Measurements from ENCODE around the gene AGPAT3.

Gene AGPAT3

DNA sequence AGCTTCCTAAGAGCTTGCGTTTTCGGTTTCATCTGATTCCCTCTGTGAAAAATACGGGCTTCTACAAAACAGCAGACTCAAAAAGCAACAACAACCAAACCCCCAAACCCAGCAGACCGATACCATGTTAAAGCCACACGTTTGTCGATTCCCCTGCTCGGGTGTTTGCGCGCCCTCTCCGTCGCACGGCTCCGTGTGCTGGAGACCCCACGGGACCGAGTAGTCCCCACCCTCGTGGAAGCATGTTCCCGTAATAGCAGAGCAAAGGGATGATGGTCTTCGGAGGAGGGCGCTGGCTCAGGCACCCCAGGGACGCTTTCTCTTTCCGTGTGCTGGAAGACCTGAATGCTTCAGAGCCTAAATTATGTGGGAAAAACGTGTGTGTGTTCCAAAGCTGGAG lies 42.7 kb downstream of the AGPAT3 start:
- DNase-seq (ENCODE audit: low spot score) = no peak

DNA sequence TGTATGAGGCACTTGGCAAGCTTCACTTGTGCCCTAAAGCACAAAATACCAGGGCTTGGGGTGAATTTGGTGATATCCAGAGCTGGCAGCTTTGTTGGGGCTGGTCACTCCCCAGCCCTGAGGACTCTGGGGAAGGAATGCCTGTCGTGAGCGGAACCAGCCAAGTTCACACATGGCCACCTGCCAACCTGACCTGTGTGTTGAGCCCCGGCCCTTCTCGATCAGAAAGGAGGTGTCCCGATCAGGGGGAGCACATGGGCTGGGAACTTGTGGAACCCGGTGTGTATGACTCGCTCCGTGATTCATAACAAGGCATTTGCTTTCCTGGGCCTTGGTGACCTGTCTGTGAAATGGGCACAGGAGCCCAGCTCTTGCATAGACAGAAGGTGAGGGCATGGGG lies 43.1 kb downstream of the AGPAT3 start:
- DNase-seq (ENCODE audit: low spot score) = no peak

DNA sequence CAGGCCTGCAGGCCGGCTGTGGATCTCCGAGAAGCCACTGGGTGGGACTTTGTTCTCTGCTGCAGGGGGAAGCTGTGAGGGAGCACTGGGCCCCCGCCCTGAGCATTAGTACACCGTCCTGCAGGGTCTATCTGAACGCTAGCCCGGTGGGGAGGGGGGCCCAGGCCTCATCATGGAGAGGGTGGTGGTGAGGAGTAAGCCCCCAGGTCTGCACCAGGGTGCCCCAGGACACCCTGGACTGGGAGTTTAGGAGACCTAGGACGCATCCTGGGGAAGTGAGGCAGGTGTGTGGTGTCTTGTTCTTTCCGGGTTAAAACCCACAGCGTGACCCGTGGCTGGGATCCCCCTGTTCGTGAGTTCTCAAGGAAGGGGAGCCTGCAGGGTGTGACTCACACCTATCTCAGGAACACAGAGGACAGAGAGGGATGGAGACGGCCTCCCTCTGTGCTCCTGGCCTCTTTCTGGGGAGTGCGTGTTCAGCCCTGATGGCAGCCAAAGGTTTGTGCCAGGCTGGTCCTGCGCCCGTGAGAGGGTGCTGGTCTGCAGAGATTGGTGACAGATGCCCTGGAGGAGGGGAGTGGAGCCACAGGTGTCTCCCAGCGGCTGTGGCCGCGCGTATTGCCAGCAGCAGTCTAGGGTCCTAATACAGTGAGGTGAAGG lies 44.8 kb downstream of the AGPAT3 start:
- no peak for DNase-seq (ENCODE audit: low spot score)

- no peak for DNase-seq (ENCODE audit: low spot score)
Observed at GRCh38 chr21:43910460-43910859, 45.4 kb downstream of the AGPAT3 start.

- DNase-seq (ENCODE audit: low spot score) = no peak
Observed at GRCh38 chr21:43911015-43911934, 46.3 kb downstream of the AGPAT3 start.

DNA sequence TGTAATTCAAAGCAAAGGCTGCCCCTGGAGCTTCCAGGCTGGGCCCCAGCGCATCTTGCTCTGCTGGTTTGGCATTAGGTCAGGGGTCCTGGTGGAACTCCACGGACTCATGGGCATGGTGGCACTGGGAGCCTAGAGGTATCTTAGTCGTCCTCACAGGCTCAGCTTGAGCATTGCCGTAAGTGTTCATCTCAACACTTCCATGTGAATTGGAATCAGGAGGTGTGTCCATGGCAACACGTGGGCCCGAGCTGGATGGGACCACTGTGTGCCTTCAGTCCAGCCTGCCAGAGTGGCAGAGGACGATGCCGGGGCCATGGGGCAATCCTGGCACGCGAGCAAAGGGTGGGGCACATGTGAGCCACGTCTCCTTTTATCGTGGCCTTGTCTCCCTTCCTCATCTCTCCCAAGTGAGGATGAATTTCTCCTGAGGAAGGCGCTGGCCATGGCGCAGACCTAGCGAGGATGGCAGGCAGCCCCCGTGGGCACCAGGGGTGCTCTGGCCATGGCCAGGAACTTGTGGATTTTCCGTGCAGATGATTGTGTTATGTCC lies 47.0 kb downstream of the AGPAT3 start:
- DNase-seq (ENCODE audit: low spot score) = no peak

DNA sequence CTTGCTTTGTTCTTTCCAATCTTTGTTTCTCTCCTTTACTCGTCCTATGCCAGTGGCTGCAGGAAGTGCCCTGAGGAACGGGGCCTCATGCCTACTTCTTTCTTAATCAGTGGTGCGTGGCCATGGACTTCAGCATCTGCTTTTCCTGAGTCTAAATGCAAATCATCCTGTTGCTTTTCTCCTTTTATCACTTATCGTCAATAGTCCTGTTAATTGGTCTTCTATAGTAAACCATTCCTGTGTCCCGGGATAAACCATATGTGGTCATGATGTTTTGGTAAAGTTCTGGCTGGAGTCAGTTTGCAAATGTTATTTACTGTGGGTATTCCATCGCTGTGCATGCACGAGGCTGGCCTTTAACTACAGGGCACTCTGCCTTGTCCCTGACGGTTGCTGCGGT lies 47.5 kb downstream of the AGPAT3 start:
- DNase-seq (ENCODE audit: low spot score) = no peak

GRCh38 chr21:43912910-43913309 lies 47.9 kb downstream of the AGPAT3 start:
- no peak for DNase-seq (ENCODE audit: low spot score)

DNA sequence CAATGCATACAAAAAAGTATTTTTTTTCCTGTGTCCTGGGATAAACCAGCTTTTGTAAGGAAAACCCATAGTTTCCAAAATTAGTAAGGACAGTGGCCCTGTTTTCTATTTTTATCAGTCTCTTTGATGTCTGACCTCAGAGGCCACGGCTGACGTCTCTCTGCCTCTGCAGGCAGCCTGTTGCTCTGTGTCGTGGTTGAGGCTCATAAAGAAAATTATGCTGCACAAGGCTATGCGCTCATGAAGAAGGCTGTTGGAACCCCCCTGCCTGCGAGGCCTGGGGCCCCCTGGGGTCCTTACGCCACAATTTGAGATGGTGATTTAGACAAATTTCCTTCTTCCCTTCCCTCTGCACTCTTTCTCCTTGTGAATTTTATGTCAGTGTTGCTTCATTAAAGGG lies 48.9 kb downstream of the AGPAT3 start:
- DNase-seq (ENCODE audit: low spot score) = no peak

DNA sequence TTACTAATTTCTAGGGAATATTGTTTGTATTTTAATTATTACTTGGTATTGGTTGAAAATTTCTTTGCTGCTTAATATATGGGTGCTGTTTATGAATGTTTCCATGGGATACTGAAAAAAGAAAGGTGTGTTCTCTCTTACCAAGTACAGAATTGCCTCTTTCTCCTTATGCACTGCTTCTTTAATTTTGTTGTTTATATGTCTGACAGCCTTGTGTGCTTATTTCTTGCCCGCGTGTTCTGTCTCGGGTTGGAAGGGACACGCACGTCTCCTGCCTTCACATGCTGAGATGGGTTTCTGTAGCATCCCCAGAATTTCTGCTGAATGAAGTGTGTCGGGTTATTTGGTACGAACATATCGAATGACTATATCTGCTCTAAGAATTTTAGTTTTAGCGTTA lies 51.1 kb downstream of the AGPAT3 start:
- DNase-seq (ENCODE audit: low spot score) = no peak

DNA sequence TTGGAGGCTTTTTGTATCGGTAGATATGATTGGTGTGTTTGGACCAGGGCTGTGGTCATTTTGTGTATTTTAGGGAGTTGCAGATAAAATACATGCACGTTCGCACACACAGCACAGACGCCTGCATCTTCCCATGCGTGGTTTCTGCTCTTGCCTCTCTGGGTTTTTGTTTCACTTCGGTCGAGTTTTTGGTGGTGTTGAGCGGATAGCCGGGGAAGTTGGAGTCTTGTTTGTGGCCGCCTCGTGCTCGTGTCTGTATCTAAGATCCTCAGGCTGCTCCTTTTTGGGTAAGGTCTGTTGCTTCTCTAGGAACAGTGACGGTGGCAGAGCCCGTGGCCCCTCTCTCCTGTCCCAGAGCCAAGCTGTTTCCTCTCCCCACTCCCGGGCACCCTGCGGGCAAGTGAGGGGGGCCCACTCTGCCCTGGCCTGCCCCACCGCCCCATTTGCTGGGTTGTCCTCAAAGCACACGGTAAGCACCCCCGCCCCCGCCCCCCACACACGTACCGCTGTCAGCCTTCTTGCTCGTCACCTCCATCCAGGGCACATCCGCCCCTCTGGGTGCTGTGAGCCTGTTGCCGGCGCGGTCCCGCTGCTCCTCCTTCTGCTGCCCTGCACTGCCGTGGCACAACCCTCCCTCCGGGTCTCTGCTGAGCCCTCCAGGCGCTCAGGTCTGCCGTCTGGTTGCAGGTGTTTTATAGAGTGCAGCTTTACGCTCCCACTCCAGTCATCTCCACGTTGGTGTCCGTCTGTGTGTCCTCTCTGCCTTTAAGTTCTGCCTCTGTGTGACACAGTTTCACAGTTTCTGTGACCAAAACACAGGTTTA lies 51.9 kb downstream of the AGPAT3 start:
- peak; percentile 55 for DNase-seq (ENCODE audit: low spot score)

DNA sequence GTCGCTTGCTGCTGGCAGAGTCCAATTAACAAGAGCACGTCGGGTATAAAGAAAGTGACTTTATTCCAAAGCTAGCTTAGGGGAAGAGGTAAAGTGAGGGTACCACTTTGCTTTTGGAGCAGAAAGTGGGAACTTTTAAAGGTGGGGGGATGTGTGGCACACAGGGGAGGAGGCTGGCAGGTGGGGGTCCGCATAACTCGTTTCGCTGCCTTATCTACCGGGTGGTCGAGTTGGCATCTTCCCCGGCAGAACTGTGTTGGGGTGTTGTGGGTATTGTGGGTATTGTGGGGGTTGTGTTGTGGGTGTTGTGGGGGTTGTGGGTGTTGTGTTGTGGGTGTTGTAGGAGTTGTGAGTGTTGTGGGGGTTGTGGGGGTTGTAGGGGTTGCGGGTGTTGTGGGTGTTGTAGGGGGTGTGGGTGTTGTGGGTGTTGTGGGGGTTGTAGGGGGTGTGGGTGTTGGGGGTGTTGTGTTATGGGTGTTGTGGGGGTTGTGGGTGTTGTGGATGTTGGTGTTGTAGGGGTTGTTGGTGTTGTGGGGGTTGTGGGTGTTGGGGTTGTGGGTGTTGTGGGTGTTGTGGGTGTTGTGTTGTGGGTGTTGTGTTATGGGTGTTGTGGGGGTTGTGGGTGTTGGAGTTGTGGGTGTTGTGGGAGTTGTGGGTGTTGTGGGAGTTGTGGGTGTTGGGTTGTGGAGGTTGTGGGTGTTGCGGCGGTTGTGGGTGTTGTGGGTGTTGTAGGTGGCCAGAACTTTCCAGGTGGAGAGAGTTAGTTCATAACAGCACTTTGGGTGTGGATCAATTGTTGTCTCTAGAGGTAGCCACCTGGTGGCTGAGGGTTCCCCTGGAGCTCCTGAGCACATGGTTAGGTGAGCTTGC lies 52.7 kb downstream of the AGPAT3 start:
- no peak for DNase-seq (ENCODE audit: low spot score)

DNA sequence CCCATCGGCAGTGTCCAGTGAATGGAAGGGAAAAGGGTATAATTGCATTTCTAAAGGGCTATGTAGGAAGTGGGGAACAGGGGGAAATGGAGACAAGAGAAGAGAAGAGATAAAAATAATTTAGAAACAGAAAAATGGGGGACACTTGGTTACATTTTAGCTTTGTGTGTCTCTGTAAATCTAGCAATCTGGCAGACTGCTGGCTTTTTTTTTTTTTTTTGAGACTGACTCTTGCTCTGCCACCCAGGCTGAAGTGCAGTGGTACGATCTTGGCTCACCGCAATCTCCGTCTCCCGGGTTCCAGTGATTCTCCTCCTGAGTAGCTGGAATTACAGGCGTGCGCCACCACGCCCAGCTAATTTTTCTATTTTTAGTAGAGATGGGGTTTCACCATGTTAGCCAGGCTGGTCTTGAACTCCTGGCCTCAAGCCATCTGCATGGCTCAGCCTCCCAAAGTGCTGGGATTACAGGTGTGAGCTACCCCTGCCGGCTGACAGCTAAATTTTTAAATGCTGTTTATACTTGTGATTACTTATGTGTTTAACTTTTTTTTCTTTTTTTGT lies 53.4 kb downstream of the AGPAT3 start:
- no peak for DNase-seq (ENCODE audit: low spot score)

DNA sequence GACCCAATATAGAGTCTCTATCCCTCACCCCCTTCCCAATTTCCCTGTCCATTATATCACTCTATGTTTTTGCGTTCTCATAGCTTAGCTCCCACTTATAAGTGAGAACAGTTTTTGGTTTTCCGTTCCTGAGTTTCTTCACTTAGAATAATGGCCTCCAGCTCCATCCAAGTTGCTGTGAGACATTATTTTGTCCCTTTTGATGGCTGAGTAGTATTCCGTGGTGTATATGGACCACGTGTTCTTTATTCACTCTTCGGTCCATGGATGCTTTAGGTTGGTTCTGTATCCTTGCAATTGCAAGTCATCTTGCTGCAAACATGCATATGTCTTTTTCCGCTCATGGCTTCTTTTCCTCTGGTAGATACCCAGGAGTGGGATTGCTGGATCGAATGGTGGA lies 54.3 kb downstream of the AGPAT3 start:
- DNase-seq (ENCODE audit: low spot score) = no peak

GRCh38 chr21:43919871-43920801 lies 55.1 kb downstream of the AGPAT3 start:
- DNase-seq (ENCODE audit: low spot score) = no peak

- no peak for DNase-seq (ENCODE audit: low spot score)
Observed at GRCh38 chr21:43921571-43921978, 56.6 kb downstream of the AGPAT3 start.

DNA sequence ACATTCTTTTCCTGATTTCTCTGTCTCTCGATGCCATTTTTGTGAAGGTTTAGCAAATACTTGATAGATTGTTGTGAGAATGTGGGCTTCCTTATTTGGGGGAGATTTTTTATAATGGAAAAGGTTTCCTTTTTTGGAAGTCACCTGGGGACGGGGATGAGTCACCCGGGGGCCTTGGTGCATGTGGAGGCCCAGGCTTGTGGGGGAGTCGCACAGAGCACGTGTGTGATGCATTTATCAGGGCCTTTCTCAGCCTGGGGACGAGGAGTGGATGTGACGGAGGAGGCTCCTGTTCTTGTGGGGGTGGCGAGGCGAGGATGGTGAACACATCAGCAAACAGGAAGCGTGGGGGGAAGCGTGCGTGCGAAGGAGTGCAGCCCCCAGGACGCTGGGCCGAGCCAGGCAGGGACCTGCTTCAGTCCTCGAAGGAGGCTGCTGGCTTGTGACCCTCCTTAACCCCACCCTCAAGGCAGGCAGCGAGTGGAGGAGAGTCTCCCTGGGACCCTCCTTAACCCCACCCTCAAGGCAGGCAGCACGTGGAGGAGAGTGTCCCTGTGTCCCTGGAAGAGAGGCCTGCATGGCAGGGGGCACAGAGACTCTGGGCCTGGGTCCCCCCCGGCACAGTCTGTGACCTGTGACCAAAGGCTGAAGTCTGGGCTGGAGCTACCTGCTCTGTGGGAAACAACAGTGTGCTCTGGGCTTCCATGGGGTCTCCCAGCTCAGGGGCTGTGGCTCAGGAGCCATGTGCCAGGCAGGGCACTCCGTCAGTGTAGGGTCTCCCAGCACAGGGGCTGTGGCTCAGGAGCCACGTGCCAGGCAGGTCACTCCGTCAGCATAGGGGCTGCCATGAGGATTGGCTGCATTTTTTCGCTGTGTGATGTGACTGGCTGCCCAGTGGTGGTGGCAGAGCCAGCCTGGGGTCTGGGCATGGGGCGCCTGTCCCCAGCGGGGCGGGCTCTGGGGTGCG lies 57.2 kb downstream of the AGPAT3 start:
- no peak for DNase-seq (ENCODE audit: low spot score)

DNA sequence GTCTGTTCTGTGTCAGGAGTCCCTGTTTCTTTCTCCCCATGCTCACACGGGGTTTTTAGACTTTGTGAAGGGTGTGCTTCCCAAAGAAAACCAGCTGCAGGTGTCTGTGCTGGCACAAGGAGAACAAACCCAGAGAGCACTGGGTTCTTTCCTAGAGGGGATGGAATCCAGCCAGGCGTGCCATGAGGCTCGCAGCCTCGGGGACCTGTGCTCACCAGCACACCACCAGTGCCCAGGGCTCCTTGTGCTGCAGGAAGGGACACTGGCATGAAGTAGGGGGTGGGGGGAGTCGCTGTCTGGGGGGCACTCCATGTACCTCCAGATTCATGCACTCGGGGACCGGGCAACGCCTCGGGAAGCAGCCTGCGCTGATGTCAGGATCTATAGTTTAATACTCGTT lies 57.9 kb downstream of the AGPAT3 start:
- no peak for DNase-seq (ENCODE audit: low spot score)

- no peak for DNase-seq (ENCODE audit: low spot score)
Observed at GRCh38 chr21:43923391-43923790, 58.4 kb downstream of the AGPAT3 start.

Data from hematopoietic multipotent progenitor cell treated with erythropoietin and hydrocortisone succinate and interleukin-3 and kit ligand, for 17 days (in vitro differentiated cells).